ENCODE measurements around the gene CNPPD1. TPM values are rescaled to one million over a fixed set of nuclear protein-coding genes. Genes with fewer than 3 reads are reported as not detected.

The CNPPD1 gene
- total and polyA plus RNA-seq, 2 experiments from 2014 or later = 34.5 to 43.8 TPM

DNA sequence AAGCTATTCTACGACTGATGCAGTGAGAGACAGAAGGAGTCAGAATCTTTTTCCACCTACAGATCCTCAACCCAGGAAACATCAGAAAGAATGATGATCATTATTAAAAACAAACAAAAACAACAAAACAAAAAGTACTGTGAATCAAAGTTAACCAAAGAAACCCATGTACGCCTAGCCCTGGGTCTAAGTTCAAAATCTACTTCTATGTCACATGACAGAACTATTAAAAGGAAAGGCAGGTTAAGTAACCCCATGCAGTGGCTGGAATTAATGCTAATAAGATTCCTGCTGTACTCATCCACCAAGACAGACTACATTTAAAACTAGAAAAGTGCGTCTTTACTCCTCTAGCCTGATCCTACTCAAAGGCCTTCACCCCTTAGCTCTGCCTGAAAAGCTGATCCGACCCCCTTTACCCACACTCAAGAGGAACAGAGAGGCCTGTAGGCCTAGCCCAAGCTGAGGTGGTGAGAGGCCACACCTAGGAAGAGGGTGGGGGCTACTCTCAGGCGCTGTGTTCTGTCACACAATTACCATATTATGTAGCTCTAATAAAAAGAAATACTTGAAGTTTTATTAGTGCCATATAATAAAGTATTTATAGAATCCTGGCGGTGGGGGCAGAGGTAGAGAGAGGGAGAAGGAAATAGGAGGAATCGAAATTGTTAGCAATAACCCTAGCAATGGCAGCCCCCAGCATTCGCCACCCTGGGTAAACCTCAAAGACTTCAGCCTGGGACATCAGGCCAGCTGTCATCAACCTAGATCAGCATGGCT is 53.2 kb downstream of the CNPPD1 start:
- DNase-seq = no peak
- no peaks in the 10 kb centered on the region for H3K79me2 ChIP-seq (ENCODE audit: insufficient read depth)
- H3K36me3 ChIP-seq (ENCODE audit: low read depth) = no peaks in the 10 kb centered on the region
- WGBS, 2 experiments (ENCODE audit: low coverage in 1 of 2, low lambda C conversion rate in 2 of 2, missing lambda C conversion rate in 2 of 2) = 92 to 97% methylated on average over 8 of the region's 8 CpGs
- in situ Hi-C loops (cut with MboI) = no loop called here
- no peak overlapping the region for H2AFZ ChIP-seq
- no peaks in the 10 kb centered on the region for H4K20me1 ChIP-seq (ENCODE audit: insufficient read depth)
- H3K4me1 ChIP-seq (ENCODE audit: insufficient read depth) = peaks cover 23% of the 10 kb centered on the region
- no peak overlapping the region for H3K4me3 ChIP-seq
- no peaks in the 10 kb centered on the region for H3K9me2 ChIP-seq (ENCODE audit: insufficient read depth)
- no peak overlapping the region for H3K27ac ChIP-seq
- H3F3A ChIP-seq (ENCODE audit: insufficient read depth) = peaks cover 23% of the 10 kb centered on the region
- peak overlapping the region; percentile 66 for H3K4me2 ChIP-seq (ENCODE audit: unreplicated experiment)
- H3K9me3 ChIP-seq (ENCODE audit: low read depth) = no peaks in the 10 kb centered on the region
- H3K9ac ChIP-seq = no peak overlapping the region
- no peaks in the 10 kb centered on the region for H3K27me3 ChIP-seq (replicated peaks; ENCODE audit: insufficient read depth)
- no peak for TF ChIP-seq EZH2 (IDR thresholded peaks at IDR 0.05; ENCODE audit: insufficient read depth, poor library complexity, severe bottlenecking)
- TF ChIP-seq EZH2phosphoT487 (IDR thresholded peaks at IDR 0.05; ENCODE audit: insufficient read depth, low read depth) = no peak

DNA sequence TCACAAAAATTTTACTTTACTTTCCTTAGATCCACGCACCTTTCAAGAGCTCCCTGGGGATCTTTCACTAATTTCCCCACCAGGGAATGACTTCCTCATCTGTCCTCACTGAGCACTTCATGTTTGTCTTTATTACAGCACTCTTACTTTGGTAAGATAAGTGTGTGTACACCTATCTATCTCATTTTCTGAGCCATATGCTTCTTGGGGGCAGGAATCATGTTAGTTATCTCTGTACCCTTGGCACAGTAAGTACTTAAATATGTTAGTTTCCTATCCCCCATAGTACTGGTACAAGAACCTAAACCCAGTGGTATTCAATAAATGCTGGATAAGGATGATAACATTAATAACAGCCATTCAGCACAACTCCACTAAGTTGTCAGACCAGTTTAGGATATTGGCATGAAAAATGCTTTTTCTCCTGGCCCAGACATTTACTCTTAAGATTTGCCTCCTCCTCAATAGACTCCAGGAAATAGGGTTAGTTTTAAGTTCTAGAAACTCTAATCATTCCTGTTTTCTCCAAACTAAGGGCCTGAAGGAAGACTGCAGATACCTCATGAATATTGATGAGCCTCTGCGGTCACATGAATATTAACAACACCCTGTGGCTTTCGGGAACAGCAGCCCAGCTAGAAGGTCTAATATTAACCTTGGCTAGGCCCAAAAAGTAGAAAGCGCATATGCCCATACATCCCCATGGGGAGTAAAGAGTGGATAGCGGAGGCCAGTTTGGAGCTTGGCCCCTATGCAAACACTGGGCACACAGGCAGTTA is 54.3 kb downstream of the CNPPD1 start:
- DNase-seq = no peak
- WGBS, 2 experiments (ENCODE audit: low coverage in 1 of 2, low lambda C conversion rate in 2 of 2, missing lambda C conversion rate in 2 of 2) = 94 to 97% methylated on average over 5 of the region's 5 CpGs
- H3K36me3 ChIP-seq (ENCODE audit: low read depth) = no peaks in the 10 kb centered on the region

More for the DNA sequence above, 54.3 kb downstream of the CNPPD1 start:
- Histone ChIP-seq H3K9me2 (ENCODE audit: insufficient read depth) (no peaks in the 10 kb centered on the region), H3K9me3 (ENCODE audit: low read depth) (no peaks in the 10 kb centered on the region), H3K9ac (no peak overlapping the region), H3K27me3 (replicated peaks; ENCODE audit: insufficient read depth) (no peaks in the 10 kb centered on the region), H4K20me1 (ENCODE audit: insufficient read depth) (no peaks in the 10 kb centered on the region), H3F3A (ENCODE audit: insufficient read depth) (peaks cover 23% of the 10 kb centered on the region), H2AFZ (no peak overlapping the region), H3K79me2 (ENCODE audit: insufficient read depth) (no peaks in the 10 kb centered on the region), H3K4me1 (ENCODE audit: insufficient read depth) (peaks cover 23% of the 10 kb centered on the region), H3K4me3 (no peak overlapping the region), H3K4me2 (ENCODE audit: unreplicated experiment) (no peak overlapping the region), H3K27ac (no peak overlapping the region)
- in situ Hi-C loops (cut with MboI) = no loop called here
- TF ChIP-seq EZH2phosphoT487 (IDR thresholded peaks at IDR 0.05; ENCODE audit: insufficient read depth, low read depth) = no peak
- no peak for TF ChIP-seq EZH2 (IDR thresholded peaks at IDR 0.05; ENCODE audit: insufficient read depth, poor library complexity, severe bottlenecking)

Other genes with a start within 250 kb of the CNPPD1 start
- gene CDK5R2, start 217.3 kb downstream of the CNPPD1 start, total RNA-seq (2014; rRNA removed; shearing (Covaris generic)) = not detected in 2 replicates
- not detected in 2 replicates for gene CDK5R2, start 217.3 kb downstream of the CNPPD1 start, polyA plus RNA-seq (2016; fragmentation: Nextera tagmentation; extraction: Ambion mirVana)
- gene FEV, start 191.7 kb downstream of the CNPPD1 start, total RNA-seq (2014; rRNA removed; shearing (Covaris generic)) = not detected in 2 replicates
- not detected in 2 replicates for gene FEV, start 191.7 kb downstream of the CNPPD1 start, polyA plus RNA-seq (2016; fragmentation: Nextera tagmentation; extraction: Ambion mirVana)
- gene CRYBA2, start 183.5 kb downstream of the CNPPD1 start, total RNA-seq (2014; rRNA removed; shearing (Covaris generic)) = not detected in 2 replicates
- not detected in 2 replicates for gene CRYBA2, start 183.5 kb downstream of the CNPPD1 start, polyA plus RNA-seq (2016; fragmentation: Nextera tagmentation; extraction: Ambion mirVana)
- not detected in 2 replicates for gene CFAP65, start 135.4 kb downstream of the CNPPD1 start, total RNA-seq (2014; rRNA removed; shearing (Covaris generic))
- 0.08 TPM in 1 of 2 replicates, not detected in the other for gene CFAP65, start 135.4 kb downstream of the CNPPD1 start, polyA plus RNA-seq (2016; fragmentation: Nextera tagmentation; extraction: Ambion mirVana)
- not detected in 2 replicates for gene IHH, start 116.0 kb downstream of the CNPPD1 start, total RNA-seq (2014; rRNA removed; shearing (Covaris generic))
- gene IHH, start 116.0 kb downstream of the CNPPD1 start, polyA plus RNA-seq (2016; fragmentation: Nextera tagmentation; extraction: Ambion mirVana) = not detected in 2 replicates
- gene NHEJ1, start 16.1 kb downstream of the CNPPD1 start, total RNA-seq (2014; rRNA removed; shearing (Covaris generic)) = 8.3 and 16.1 TPM in 2 replicates
- 8.3 and 10.5 TPM in 2 replicates for gene NHEJ1, start 16.1 kb downstream of the CNPPD1 start, polyA plus RNA-seq (2016; fragmentation: Nextera tagmentation; extraction: Ambion mirVana)
- gene SLC23A3, start 6.9 kb downstream of the CNPPD1 start, total RNA-seq (2014; rRNA removed; shearing (Covaris generic)) = 0.13 and 1.2 TPM in 2 replicates
- 0.24 and 0.58 TPM in 2 replicates for gene SLC23A3, start 6.9 kb downstream of the CNPPD1 start, polyA plus RNA-seq (2016; fragmentation: Nextera tagmentation; extraction: Ambion mirVana)
- gene RETREG2, start 1.4 kb upstream of the CNPPD1 start, total RNA-seq (2014; rRNA removed; shearing (Covaris generic)) = 98.9 and 120 TPM in 2 replicates
- gene RETREG2, start 1.4 kb upstream of the CNPPD1 start, polyA plus RNA-seq (2016; fragmentation: Nextera tagmentation; extraction: Ambion mirVana) = 20.7 and 21.5 TPM in 2 replicates
- gene ZFAND2B, start 29.9 kb upstream of the CNPPD1 start, total RNA-seq (2014; rRNA removed; shearing (Covaris generic)) = 39.3 and 42.4 TPM in 2 replicates
- 36.0 and 38.9 TPM in 2 replicates for gene ZFAND2B, start 29.9 kb upstream of the CNPPD1 start, polyA plus RNA-seq (2016; fragmentation: Nextera tagmentation; extraction: Ambion mirVana)
- 25.3 and 35.7 TPM in 2 replicates for gene ABCB6, start 42.0 kb upstream of the CNPPD1 start, total RNA-seq (2014; rRNA removed; shearing (Covaris generic))
- 21.8 TPM in 2 replicates for gene ABCB6, start 42.0 kb upstream of the CNPPD1 start, polyA plus RNA-seq (2016; fragmentation: Nextera tagmentation; extraction: Ambion mirVana)
- 84.4 and 97.3 TPM in 2 replicates for gene ATG9A, start 52.7 kb upstream of the CNPPD1 start, total RNA-seq (2014; rRNA removed; shearing (Covaris generic))
- gene ATG9A, start 52.7 kb upstream of the CNPPD1 start, polyA plus RNA-seq (2016; fragmentation: Nextera tagmentation; extraction: Ambion mirVana) = 68.5 and 72.6 TPM in 2 replicates
- 27.8 and 32.6 TPM in 2 replicates for gene ANKZF1, start 52.9 kb upstream of the CNPPD1 start, total RNA-seq (2014; rRNA removed; shearing (Covaris generic))
- 26.8 and 31.5 TPM in 2 replicates for gene ANKZF1, start 52.9 kb upstream of the CNPPD1 start, polyA plus RNA-seq (2016; fragmentation: Nextera tagmentation; extraction: Ambion mirVana)
- 13.4 and 13.5 TPM in 2 replicates for gene GLB1L, start 68.5 kb upstream of the CNPPD1 start, total RNA-seq (2014; rRNA removed; shearing (Covaris generic))
- 3.4 and 3.8 TPM in 2 replicates for gene GLB1L, start 68.5 kb upstream of the CNPPD1 start, polyA plus RNA-seq (2016; fragmentation: Nextera tagmentation; extraction: Ambion mirVana)
- 15.3 and 16.0 TPM in 2 replicates for gene STK16, start 68.6 kb upstream of the CNPPD1 start, total RNA-seq (2014; rRNA removed; shearing (Covaris generic))
- gene STK16, start 68.6 kb upstream of the CNPPD1 start, polyA plus RNA-seq (2016; fragmentation: Nextera tagmentation; extraction: Ambion mirVana) = 5.3 and 7.2 TPM in 2 replicates
- gene TUBA4B, start 76.3 kb upstream of the CNPPD1 start, total RNA-seq (2014; rRNA removed; shearing (Covaris generic)) = not detected in 2 replicates
- gene TUBA4B, start 76.3 kb upstream of the CNPPD1 start, polyA plus RNA-seq (2016; fragmentation: Nextera tagmentation; extraction: Ambion mirVana) = not detected in 2 replicates
- 14.3 and 27.1 TPM in 2 replicates for gene TUBA4A, start 77.0 kb upstream of the CNPPD1 start, total RNA-seq (2014; rRNA removed; shearing (Covaris generic))
- 14.5 and 15.5 TPM in 2 replicates for gene TUBA4A, start 77.0 kb upstream of the CNPPD1 start, polyA plus RNA-seq (2016; fragmentation: Nextera tagmentation; extraction: Ambion mirVana)
- 50.5 and 53.7 TPM in 2 replicates for gene DNAJB2, start 102.4 kb upstream of the CNPPD1 start, total RNA-seq (2014; rRNA removed; shearing (Covaris generic))
- gene DNAJB2, start 102.4 kb upstream of the CNPPD1 start, polyA plus RNA-seq (2016; fragmentation: Nextera tagmentation; extraction: Ambion mirVana) = 11.1 and 12.6 TPM in 2 replicates
- gene PTPRN, start 132.5 kb upstream of the CNPPD1 start, total RNA-seq (2014; rRNA removed; shearing (Covaris generic)) = 50.5 and 54.1 TPM in 2 replicates
- gene PTPRN, start 132.5 kb upstream of the CNPPD1 start, polyA plus RNA-seq (2016; fragmentation: Nextera tagmentation; extraction: Ambion mirVana) = 29.2 and 30.5 TPM in 2 replicates
- not detected in 2 replicates for gene RESP18, start 155.8 kb upstream of the CNPPD1 start, total RNA-seq (2014; rRNA removed; shearing (Covaris generic))
- gene RESP18, start 155.8 kb upstream of the CNPPD1 start, polyA plus RNA-seq (2016; fragmentation: Nextera tagmentation; extraction: Ambion mirVana) = not detected in 2 replicates
- 79.8 and 84.5 TPM in 2 replicates for gene DNPEP, start 211.0 kb upstream of the CNPPD1 start, total RNA-seq (2014; rRNA removed; shearing (Covaris generic))
- gene DNPEP, start 211.0 kb upstream of the CNPPD1 start, polyA plus RNA-seq (2016; fragmentation: Nextera tagmentation; extraction: Ambion mirVana) = 54.5 and 57.5 TPM in 2 replicates
- 0.51 and 2.7 TPM in 2 replicates for gene DES, start 241.5 kb upstream of the CNPPD1 start, total RNA-seq (2014; rRNA removed; shearing (Covaris generic))
- gene DES, start 241.5 kb upstream of the CNPPD1 start, polyA plus RNA-seq (2016; fragmentation: Nextera tagmentation; extraction: Ambion mirVana) = 0.75 and 1.1 TPM in 2 replicates